HUDEP-2 (cell line): Measurements from ENCODE around the gene CCDC102B.
"Not testable (repeated sequence)": the region's sequence is repeated elsewhere in the genome, so short reads cannot be mapped to it uniquely, and the experiment has no call there.

ENCODE experiments used
- DNase-seq, 76 experiments: peaks; one replicate each; lab custom pipeline; 2025; ENCODE audit not compliant: unreplicated experiment in 76 of 76; lab: John Stamatoyannopoulos, UW

CCDC102B gene

GRCh38 chr18:68962623-68963022 is 164.7 kb downstream of the CCDC102B start:
- no peak for DNase-seq

- no peak for DNase-seq
Measured at GRCh38 chr18:68965817-68966216, 167.9 kb downstream of the CCDC102B start.

GRCh38 chr18:68969027-68969426 is 171.1 kb downstream of the CCDC102B start:
- no peak for DNase-seq

GRCh38 chr18:68972176-68972575 is 174.3 kb downstream of the CCDC102B start:
- peak in 1 of 76 experiments; percentile 5 for DNase-seq

GRCh38 chr18:68979737-68980136 is 181.9 kb downstream of the CCDC102B start:
- no peak for DNase-seq

- no peak for DNase-seq
Measured at GRCh38 chr18:68983126-68983525, 185.2 kb downstream of the CCDC102B start.

- DNase-seq, result no peak
Measured at GRCh38 chr18:68984342-68984741, 186.5 kb downstream of the CCDC102B start.

GRCh38 chr18:68985172-68985820 is 187.4 kb downstream of the CCDC102B start:
- no peak for DNase-seq

- DNase-seq, result peak in 16 of 76 experiments; percentile 7 to 56 (median 24)
Measured at GRCh38 chr18:68991286-68991685, 193.4 kb downstream of the CCDC102B start.

- DNase-seq, result peak in 5 of 76 experiments; percentile 6 to 34 (median 20)
Measured at GRCh38 chr18:68992719-68993482, 195.0 kb downstream of the CCDC102B start.

GRCh38 chr18:68995675-68996074 is 197.8 kb downstream of the CCDC102B start:
- DNase-seq, result no peak

- DNase-seq, result no peak
Measured at GRCh38 chr18:68997845-68998244, 200.0 kb downstream of the CCDC102B start.

- DNase-seq, result peak in 10 of 76 experiments; percentile 2 to 44 (median 10)
Measured at GRCh38 chr18:69000366-69000765, 202.5 kb downstream of the CCDC102B start.

- DNase-seq, result peak in 4 of 76 experiments; percentile 0 to 25 (median 8)
Measured at GRCh38 chr18:69002233-69002632, 204.4 kb downstream of the CCDC102B start.

- DNase-seq, result not testable (repeated sequence)
Measured at GRCh38 chr18:69006212-69006611, 208.3 kb downstream of the CCDC102B start.

GRCh38 chr18:69008538-69008937 is 210.7 kb downstream of the CCDC102B start:
- no peak for DNase-seq

- DNase-seq, result no peak
Measured at GRCh38 chr18:69021211-69021805, 223.4 kb downstream of the CCDC102B start.

- no peak for DNase-seq
Measured at GRCh38 chr18:69022426-69022825, 224.5 kb downstream of the CCDC102B start.

GRCh38 chr18:69031571-69031970 is 233.7 kb downstream of the CCDC102B start:
- no peak for DNase-seq

GRCh38 chr18:69032009-69032408 is 234.1 kb downstream of the CCDC102B start:
- DNase-seq, result no peak

GRCh38 chr18:69035756-69036155 is 237.9 kb downstream of the CCDC102B start:
- DNase-seq, result no peak

- no peak for DNase-seq
Measured at GRCh38 chr18:69044215-69044614, 246.3 kb downstream of the CCDC102B start.
